ENCODE results near the gene DOK7. TPM values are rescaled to one million over a fixed set of nuclear protein-coding genes. Genes with fewer than 3 reads are reported as not detected.
"Not testable (repeated sequence)": the region's sequence is repeated elsewhere in the genome, so short reads cannot be mapped to it uniquely, and the experiment has no call there.

DOK7 gene
- polyA plus RNA-seq, 4 donors: 1.6 to 3.5 (median 2.6) TPM

DNA sequence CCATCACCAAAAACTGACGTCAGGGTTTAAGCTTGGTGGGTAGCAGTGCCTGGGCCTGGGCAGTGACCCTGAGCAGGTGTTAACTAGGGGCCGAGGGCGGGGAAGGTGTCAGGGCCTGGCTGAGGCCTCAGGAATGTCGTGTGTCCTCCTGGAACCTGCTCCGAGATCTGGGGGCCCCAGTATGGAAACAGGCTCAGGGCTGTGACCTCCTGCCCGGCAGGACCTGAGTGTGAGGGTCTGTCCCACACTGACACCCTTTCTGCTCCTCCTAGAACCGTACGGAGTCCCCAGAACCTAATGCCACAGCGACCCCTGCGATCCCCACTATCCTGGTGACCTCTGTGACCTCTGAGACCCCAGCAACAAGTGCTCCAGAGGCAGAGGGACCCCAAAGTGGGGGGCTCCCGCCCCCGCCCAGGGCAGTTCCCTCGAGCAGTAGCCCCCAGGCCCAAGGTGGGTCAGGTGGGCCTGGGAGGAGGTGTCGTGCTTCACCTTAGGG is 20.6 kb upstream of the DOK7 start:
- no peak for DNase-seq (ENCODE audit: low read depth in 4 of 4, low spot score in 3 of 4)

DNA sequence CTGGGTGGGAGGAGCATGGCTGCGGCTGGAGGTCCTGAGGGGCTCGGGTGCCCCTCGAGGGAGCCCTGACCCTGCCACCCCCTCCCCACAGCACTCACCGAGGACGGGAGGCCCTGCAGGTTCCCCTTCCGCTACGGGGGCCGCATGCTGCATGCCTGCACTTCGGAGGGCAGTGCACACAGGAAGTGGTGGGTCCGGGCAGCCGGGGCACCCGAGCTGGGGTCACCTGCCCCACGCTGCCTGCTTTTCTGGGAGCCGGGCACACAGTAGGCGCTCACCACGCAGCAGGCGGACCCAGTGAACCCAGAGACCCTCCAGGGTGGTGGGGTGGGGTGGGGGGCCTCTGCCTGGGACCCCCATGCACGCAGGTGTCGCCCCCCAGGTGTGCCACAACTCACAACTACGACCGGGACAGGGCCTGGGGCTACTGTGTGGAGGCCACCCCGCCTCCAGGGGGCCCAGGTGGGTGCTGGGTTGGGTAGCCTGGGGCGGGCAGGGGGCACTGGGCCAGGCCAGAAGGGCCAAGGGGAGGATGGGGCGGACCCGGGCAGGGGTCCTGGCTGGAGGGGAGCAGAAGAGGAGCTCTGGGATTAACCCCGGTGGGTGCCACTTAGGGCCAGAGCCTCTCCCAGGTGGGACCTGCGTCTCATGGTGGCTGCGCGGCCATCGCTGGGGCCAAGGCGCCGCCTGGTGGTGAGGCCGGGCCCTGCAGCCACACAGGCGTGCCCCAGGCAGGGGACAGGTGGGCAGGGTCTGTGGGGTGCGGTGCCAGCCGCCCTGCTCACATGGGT is 20.0 kb upstream of the DOK7 start:
- peak in 1 of 4 donors; percentile 38 for DNase-seq (ENCODE audit: low read depth in 4 of 4, low spot score in 3 of 4)

DNA sequence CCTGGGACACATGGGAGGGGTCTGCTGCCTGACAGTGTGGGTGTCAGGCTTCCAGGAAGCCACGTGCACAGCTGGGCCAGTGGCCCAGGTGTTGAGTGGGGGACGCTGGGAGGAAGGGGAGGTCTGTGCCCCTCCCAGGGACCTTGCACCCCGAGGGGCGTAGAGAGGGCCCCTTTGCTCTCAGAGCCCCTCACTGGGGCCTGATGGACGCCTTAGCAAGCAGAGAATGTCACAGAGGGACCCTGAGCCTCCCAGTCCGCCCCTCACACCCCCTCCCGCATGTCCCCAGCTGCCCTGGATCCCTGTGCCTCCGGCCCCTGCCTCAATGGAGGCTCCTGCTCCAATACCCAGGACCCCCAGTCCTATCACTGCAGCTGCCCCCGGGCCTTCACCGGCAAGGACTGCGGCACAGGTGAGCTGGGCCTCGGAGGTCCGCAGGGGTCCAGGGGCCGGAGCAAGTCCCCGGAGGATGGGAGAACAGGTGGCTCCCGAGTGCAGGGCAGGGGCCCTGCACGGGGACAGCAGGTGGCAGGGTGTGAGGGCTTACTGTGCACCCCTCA is 19.3 kb upstream of the DOK7 start:
- no peak for DNase-seq (ENCODE audit: low read depth in 4 of 4, low spot score in 3 of 4)

DNA sequence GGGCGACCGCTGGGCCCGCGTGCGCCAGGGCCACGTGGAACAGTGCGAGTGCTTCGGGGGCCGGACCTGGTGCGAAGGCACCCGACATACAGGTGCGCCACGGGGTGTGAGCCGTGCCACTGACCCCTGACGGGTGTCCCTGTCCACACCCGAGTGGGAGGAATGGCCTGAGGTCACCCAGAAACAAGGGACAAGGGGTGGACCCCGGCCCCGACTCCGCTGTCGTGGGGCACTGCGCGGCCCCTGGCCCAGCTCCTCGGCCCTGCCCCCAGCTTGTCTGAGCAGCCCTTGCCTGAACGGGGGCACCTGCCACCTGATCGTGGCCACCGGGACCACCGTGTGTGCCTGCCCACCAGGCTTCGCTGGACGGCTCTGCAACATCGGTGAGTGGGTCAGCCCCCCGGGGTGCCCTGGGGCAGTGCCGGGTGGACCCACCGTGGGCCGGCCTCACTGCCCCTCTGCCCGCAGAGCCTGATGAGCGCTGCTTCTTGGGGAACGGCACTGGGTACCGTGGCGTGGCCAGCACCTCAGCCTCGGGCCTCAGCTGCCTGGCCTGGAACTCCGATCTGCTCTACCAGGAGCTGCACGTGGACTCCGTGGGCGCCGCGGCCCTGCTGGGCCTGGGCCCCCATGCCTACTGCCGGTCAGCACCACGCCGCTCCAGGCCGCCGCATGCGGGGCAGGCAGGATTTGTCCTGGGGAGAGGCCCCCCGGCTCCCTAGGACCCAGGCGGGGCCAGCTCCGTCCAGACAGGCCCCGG is 18.6 kb upstream of the DOK7 start:
- no peak for DNase-seq (ENCODE audit: low read depth in 4 of 4, low spot score in 3 of 4)

DNA sequence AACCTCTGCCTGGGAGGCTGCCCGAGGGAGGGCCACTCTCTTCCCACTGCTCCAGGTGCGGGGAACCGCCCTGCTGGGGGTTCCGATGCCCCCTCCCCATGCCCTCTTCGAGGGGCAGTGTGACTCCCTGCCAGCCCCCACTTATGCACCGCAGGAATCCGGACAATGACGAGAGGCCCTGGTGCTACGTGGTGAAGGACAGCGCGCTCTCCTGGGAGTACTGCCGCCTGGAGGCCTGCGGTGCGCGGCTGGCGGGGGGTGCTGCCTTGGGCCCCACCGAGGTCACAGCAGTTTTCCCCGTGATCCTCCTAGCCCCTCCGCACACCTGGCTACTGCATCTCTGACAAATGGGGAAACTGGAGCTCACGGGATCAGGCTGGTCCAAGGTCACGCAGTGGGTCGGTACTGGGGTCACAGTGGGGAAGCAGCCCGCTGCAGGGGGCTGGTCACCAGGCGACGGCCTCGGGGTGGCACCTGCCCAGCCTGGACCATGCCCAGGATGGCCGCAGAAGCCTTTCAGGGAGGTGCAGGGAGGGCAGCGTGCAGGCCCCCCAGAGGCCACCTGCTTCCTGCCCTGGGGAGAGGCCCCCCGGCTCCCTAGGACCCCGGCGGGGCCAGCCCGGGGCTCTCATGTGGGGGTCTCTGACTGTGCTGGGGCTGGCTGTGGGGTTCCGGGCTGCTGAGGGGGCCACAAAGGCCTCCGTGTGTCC is 17.8 kb upstream of the DOK7 start:
- DNase-seq (ENCODE audit: low read depth in 4 of 4, low spot score in 3 of 4): no peak

DNA sequence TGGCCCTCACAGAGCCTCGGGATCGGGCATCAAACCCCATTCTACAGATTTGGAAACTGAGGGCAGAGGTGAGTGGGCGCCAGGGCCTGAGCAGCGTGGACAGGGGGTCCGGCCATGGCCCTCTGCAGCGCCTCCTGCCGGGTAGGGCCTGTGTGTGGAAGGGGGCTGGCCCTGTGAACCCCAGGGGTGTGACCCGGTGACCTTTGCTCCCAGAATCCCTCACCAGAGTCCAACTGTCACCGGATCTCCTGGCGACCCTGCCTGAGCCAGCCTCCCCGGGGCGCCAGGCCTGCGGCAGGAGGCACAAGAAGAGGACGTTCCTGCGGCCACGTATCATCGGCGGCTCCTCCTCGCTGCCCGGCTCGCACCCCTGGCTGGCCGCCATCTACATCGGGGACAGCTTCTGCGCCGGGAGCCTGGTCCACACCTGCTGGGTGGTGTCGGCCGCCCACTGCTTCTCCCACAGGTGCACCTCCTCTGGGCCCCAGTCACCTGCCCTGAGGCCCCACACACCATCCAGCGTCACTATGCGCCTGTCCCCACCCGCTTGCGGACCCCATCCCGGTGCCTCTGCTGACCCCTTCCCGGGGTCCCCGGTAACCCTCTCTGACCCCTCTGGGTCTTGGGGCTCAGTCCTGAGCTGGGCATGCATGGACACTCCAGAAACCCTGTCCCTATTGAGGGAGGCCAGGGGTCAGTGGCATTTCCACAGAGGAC is 17.1 kb upstream of the DOK7 start:
- DNase-seq (ENCODE audit: low read depth in 4 of 4, low spot score in 3 of 4): no peak

DNA sequence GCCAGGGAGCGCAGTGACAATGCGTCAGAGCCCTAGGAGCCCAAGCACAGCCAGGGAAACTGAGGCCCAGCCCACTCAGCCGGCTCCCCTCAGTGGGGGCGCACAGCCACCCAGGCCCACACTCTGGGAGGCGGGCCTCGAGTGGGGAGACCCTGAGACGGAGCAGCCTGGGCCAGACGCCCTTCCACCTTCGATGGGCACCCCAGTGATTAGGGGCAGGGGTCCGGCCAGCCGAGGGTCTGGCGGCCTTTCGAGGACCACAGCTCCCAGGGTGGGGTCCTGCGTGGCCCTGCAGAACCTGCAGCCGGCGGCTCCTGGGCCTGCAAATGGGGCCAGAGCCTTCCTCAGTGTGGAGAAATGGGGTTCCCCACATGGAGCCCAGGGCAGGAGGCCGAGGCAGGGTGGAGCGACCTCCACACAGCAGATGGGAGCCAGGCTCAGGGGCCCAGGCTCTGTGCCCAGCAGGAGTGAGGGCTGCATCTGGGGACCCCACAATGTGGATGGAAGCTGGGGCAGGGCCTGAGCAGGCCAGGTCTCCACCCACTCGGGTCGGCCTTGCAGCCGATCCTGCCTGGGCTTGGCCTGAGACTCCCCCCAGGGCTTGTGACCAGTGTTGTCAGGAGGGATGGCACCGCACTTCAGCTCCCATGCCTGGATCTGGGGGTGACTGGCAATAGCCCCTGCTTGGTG is 16.3 kb upstream of the DOK7 start:
- no peak for DNase-seq (ENCODE audit: low read depth in 4 of 4, low spot score in 3 of 4)

DNA sequence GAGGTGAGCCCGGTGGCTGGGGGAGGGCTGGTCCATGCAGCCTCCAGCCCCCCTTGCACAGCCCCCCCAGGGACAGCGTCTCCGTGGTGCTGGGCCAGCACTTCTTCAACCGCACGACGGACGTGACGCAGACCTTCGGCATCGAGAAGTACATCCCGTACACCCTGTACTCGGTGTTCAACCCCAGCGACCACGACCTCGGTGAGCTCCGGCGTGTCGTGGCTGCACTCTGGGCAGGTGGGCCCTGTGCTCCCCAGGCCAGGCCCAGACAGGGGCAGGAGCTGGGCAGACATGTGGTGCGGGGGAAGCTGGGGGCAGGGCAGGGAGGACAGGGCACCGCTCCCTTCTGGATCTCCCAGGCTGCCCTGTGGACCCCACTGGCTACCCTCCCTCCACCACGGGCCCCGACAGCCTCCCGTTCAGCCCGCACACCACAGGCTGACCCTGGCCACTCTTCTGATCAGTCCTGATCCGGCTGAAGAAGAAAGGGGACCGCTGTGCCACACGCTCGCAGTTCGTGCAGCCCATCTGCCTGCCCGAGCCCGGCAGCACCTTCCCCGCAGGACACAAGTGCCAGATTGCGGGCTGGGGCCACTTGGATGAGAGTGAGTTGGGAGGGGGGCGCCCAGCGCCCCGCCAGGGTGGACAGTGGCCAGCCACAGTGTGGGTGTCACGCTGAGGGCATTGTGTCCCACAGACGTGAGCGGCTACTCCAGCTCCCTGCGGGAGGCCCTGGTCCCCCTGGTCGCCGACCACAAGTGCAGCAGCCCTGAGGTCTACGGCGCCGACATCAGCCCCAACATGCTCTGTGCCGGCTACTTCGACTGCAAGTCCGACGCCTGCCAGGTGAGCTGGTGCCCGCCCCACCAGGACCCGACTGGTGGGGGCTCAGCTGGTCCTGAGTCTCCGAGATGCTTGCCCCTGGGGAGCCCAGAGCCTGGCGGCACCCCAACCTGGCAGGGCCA is 15.4 kb upstream of the DOK7 start:
- DNase-seq (ENCODE audit: low read depth in 4 of 4, low spot score in 3 of 4): no peak

DNA sequence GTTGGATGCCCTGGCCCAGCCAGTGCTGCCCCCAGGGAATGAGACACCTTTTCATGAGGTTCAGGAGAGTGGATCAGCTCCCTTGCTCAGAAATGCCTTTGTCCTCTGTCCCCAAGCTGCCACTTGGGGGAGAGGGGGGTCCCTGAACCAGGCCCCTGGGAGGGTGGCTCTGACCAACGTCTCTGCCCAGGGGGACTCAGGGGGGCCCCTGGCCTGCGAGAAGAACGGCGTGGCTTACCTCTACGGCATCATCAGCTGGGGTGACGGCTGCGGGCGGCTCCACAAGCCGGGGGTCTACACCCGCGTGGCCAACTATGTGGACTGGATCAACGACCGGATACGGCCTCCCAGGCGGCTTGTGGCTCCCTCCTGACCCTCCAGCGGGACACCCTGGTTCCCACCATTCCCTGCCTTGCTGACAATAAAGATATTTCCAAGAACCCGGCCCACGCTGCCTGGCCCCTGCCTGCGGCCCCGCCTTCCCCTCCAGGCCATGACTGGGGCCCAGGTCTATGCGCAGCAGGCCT is 14.0 kb upstream of the DOK7 start:
- DNase-seq (ENCODE audit: low read depth in 4 of 4, low spot score in 3 of 4): no peak

DNA sequence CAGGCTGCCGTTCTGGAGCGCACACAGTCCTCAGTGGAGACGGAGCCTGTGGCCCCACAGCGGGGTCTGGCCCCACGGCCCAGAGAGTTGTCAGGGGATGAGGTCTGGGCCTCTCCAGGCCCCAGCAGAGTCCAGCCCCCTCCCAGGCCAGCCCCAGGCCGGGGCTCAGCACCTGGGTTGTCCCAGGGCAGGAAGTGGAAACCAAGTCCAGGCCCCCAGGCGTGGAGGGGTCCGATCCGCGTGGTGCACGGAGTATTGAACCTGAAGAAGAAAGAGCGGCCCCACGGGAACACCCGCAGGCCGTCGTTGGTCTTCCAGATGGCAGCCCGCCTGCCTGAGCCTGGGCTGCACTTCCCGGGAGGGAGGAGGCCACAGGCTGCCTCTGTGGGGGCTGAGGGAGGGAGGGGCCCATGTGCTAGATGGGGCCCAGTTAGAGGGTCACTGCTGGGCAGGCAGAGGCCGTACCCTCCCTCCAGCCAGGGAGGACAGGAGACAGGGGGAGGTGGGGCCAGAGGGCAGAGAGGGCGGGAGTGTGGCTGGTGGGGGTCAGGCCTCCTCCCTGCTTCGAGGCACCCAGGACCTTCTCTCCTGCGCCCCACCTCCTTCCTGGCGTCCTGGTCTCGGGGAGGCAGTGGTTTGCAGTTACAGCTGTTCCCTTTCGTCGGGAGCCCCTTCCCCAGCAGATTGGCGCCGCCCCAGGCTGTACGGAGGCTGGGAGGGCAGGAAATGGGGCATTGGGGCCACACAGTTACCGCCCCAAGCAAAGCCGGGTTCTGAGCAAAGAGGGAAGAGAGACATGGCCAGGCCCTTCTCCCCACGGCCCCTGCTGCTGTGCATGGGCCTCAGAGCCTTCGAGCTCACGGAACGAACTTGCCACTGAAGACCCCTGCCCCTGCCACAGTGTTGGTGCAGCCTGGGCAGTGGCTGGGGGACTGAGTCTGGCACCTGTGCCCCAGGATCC is 13.3 kb upstream of the DOK7 start:
- DNase-seq (ENCODE audit: low read depth in 4 of 4, low spot score in 3 of 4): no peak

DNA sequence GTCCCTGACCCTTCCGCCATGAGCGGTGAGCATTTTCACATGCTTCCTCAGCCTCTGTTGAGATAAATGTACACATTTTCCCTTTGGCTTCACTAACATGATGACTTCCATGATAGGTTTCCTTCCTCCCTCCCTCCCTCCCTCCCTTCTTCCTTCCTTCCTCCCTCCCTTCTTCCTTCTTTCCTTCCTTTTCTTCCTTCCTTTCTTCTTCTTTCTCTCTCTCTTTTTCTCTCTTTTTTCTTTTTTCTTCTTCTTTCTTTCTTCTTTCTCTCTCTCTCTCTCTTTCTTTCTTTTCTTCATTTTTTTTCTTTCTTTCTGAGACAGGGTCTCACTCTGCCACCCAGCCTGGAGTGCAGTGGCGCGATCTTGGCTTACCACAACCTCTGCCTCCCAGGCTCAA is 12.5 kb upstream of the DOK7 start:
- DNase-seq (ENCODE audit: low read depth in 4 of 4, low spot score in 3 of 4): no peak

DNA sequence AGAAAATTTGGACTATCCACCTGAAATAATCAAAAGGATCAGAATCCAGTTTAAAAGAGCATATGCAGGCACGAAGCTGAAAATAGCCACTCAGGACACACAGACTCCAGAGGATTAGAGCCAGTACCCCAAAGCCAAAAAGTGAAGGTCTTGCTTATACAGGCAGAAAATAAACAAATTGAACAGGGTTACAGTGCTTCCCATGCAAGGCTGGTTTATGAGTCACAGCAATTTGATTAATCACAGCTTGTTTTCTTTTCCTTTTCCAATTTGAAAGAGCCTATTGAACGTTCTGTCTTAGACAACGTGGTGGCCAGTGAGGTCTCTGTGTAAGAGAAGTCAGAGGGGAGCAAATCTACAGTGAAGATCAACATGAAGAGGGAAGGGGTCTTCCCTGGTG is 11.2 kb upstream of the DOK7 start:
- DNase-seq (ENCODE audit: low read depth in 4 of 4, low spot score in 3 of 4): no peak

DNA sequence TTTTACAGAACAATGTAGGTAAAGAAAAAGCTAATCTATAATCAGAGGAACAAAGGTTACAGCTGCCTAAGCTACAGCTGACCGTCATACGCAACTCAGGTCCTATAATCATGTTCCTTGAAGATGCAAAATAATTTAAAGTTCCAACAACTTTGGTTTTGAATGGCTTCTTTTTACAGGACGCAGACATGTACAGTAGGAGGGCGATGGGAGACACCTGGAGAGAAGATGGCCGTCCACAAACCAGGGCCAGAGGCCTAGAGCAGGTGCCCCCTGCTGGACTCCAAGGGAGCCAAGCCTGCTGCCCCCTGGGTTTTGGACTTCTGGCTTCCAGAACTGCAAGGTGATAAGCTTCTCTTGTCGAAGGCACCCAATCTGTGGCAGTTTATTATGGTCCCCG is 10.7 kb upstream of the DOK7 start:
- no peak for DNase-seq (ENCODE audit: low read depth in 4 of 4, low spot score in 3 of 4)

DNA sequence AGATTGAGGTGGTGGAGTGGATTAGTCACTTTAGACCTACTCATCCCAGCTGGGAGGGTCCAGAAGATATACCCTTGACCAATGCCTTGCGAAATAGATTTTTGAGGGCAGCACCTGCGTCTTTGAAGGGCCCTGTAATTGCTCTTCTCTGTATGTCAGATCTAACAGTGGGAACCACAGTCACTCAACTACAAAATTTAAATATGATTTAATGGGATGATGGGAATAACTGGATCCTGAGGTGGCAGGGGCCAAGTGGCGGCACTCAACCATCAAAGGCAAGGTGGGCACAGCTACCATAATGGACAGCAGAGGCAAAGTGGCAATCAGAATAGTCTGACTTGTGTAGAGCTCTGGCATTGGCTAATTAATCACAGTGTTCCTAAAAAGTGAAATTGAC is 7.5 kb upstream of the DOK7 start:
- not testable (repeated sequence) for DNase-seq (ENCODE audit: low read depth in 4 of 4, low spot score in 3 of 4)

DNA sequence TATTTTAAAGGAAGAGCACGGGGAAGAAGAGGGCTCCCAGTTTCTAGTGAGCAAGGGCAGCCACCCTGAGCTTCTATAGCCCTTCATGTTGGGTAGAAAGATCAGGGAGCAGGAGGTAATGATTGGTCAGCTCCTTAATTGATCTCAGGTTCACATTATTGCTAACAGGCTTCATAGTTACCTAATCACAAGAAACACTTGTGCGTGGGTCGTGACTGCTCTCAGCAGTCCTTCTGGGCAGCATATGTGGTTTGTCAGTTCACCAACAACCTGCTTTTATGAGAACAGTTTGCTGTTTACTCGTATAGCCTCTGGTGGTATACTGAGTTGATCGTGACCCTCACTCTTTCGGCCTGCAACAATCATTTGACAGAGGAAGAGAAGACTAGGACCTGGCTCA is 4.7 kb upstream of the DOK7 start:
- DNase-seq (ENCODE audit: low read depth in 4 of 4, low spot score in 3 of 4): no peak

DNA sequence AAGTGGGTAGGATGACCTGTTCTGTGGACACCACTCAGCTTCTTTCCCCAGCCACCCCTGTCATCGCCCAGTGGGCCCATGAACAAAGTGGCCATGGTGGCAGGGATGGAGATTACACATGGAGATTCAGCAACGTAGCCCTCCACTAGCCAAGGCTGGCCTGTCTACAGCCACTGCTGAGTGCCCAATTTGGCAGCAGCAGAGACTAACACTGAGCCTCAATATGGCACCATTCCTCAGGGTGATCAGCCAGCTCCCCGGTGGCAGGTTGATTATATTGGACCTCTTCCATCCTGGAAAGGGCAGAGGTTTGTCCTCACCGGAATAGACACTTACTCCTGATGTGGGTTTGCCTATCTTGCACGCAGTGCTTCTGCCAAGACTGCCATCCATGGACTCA is 4.0 kb upstream of the DOK7 start:
- DNase-seq (ENCODE audit: low read depth in 4 of 4, low spot score in 3 of 4): not testable (repeated sequence)

DNA sequence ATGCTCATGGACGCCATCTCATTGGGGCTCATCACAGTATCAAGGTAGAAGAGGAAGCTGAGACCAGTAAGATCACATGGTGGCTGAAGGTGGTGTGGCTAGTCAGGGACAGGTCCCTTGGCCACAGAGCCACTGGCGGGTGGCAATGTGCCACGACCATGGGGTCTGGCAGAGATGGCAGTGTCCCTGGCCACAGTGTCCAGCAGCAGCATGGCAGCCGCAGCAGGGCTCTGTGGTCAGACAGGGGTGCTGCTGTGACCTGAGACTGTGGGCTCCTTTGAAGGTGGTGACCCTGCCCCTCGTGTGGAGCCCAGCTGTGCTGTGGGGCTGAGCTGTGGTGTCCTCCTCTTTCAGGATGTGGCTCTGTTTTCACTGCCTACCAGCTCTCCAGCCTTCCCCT is 2.2 kb upstream of the DOK7 start:
- no peak for DNase-seq (ENCODE audit: low read depth in 4 of 4, low spot score in 3 of 4)
